NCI-H146 treated with DMSO at 0.1 percent for 48 hours (cell line): ENCODE results near the gene GPD2.
A peak's percentile ranks its signal among the peaks of the same experiment; 100 is the strongest.
"Not testable (repeated sequence)": the region's sequence is repeated elsewhere in the genome, so short reads cannot be mapped to it uniquely, and the experiment has no call there.

Experiments
- DNase-seq: peaks from one replicate; lab custom pipeline; 2025; ENCODE audit not compliant: unreplicated experiment; lab: John Stamatoyannopoulos, UW

GPD2 gene

GRCh38 chr2:156522864-156523440, 86.8 kb downstream of the GPD2 start:
- no peak for DNase-seq

DNA sequence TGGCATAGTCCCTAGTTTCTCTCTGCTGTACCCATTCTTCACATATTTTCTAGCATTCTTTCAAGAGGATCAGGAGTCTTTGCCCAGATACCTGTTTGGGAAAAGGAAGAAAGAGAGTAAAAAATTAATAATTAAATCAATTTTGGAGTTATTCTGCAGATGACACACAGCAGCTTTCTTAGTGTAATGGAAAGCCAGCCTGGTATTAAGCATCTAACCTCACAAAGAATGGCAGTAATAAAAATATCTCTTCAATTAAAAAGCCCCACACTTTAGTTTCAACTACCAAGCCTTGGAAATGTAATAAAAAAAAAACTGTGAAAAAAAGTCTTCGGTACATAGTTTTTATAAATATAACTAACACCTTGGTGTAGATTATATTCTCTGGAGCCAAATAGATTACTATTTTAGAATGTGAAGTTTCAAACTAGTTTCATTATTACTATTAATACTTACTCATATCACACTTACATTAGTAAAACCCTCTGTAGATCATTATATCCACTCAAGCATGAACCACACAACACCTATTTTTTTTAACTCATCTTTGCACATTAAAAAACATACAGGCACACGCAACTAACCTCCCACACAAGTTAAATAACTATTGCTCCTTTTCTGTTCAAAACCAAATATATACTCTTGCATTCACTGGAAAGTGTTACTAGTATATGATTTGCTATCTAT, 90.9 kb downstream of the GPD2 start:
- no peak for DNase-seq

GRCh38 chr2:156528583-156528982, 92.4 kb downstream of the GPD2 start:
- DNase-seq, result not testable (repeated sequence)

DNA sequence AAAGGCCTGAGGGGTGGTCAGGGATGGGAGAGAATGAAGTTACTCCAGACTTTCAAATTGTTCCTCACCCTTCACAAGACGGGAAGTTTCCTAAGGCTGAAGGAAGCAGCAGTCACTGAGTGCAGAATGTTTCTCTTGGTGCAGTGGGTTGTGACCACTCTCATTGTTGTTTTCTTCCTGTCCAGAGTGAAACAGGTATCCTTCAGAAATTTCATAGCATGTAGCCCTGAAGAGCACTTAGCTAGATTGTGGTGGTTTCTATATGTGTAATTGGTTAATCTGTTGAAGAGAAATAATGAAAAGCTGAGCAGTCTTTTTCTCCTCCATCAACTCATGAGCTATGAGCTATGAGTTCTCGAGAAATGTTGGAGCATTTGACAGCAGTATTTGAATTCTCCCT, 96.8 kb downstream of the GPD2 start:
- no peak for DNase-seq

DNA sequence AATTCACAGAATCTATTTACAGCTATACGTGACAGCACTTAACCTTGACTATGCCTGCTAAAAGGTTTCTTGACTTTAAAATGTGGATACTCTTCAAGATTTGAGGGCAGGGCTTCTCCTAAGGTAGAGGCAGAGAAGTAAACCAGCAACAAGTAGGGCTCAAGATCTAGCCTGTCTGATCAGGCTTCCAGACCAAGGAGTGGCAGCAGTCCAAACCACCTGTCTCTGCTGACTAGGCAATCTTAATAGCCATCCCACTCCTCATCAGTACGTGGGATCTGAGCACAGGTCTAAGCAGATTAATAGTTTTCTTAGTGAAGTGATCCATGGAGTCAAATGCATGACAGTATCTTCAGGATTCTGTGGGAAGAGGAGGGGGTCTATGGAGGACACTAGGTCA, 100.4 kb downstream of the GPD2 start:
- DNase-seq, result no peak

DNA sequence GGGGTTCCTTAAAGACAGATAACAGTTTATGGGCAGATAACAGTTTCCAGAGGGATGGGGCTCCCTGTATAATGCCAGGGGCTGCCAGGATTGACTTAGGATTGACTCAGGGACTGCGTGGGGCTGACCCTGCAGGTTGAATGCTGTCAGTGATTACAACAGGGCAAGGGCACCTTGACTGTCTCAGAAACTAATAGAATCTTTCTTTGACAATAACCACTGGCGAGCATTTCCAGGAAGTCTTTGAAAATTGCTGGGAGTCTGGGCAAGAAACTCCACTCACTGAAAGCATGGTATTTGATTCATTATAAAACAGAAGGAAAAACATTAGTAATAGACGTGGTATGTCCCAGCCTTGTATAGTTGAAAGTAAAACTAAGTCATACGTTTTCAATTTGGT, 101.0 kb downstream of the GPD2 start:
- no peak for DNase-seq

- no peak for DNase-seq
Observed at GRCh38 chr2:156538083-156538504, 101.9 kb downstream of the GPD2 start.

GRCh38 chr2:156539086-156539860, 103.1 kb downstream of the GPD2 start:
- DNase-seq, result no peak

GRCh38 chr2:156540706-156541105, 104.5 kb downstream of the GPD2 start:
- no peak for DNase-seq

DNA sequence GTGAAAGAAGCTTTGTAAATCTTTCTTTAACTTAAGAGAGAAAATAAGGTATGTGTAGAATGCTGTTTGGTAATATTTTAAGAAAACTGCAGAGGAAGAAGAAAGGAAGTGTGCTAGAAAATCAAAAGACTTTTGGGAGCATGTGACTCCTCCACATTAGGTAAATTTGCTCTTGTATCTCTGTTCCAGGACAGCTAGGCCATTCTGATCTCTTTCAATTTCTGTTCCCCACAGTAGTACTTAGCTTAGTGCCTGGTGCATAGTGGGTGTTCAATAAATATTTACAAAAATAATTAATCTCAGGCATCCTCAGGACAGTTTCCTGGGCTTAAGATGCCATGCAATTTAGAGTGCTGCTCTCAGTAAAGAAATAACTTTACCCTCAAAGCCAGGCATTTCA, 105.0 kb downstream of the GPD2 start:
- DNase-seq, result no peak

GRCh38 chr2:156541706-156542105, 105.5 kb downstream of the GPD2 start:
- DNase-seq, result no peak

DNA sequence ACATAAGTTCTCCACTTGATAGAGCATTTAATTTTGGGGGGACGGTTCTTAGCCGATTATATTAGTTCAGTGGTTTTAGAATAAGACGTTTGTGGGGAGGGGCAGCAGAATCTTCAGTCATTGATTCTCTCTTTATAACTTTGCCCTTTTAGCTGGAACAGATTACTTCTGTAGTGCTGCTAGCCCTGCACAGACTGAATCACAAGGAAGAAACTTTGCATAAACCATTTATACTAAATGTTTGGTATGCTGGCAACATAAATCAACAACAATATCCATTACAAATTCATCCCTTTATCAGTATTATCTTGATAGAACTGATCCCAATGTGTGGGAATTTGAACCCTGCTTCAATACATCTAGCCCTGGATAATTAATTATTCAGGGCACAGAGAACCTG, 112.2 kb downstream of the GPD2 start:
- DNase-seq, result no peak

GRCh38 chr2:156553714-156554442, 117.7 kb downstream of the GPD2 start:
- no peak for DNase-seq

DNA sequence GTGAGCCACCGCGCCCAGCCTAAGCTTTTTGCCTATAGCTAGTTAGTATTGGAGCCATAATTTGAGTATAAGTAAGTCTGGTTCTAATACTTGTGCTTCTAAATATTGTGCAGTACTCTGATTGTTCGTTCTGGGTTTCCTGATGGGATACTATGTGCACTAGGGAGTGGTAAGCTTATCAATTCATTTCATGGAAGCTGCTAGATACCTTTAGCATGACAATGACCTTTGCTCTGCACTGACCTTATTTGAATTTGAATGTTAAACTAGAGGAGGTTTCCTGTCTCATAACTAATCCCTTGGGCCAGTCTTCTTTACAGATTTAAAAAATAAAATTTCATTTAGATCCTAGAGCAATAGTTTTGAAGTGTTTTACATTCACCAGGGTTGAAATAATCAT, 125.1 kb downstream of the GPD2 start:
- no peak for DNase-seq

GRCh38 chr2:156562124-156562523, 125.9 kb downstream of the GPD2 start:
- DNase-seq, result peak; percentile 76

GRCh38 chr2:156563994-156564753, 128.0 kb downstream of the GPD2 start:
- DNase-seq, result no peak

- DNase-seq, result no peak
Observed at GRCh38 chr2:156565066-156565710, 129.0 kb downstream of the GPD2 start.

DNA sequence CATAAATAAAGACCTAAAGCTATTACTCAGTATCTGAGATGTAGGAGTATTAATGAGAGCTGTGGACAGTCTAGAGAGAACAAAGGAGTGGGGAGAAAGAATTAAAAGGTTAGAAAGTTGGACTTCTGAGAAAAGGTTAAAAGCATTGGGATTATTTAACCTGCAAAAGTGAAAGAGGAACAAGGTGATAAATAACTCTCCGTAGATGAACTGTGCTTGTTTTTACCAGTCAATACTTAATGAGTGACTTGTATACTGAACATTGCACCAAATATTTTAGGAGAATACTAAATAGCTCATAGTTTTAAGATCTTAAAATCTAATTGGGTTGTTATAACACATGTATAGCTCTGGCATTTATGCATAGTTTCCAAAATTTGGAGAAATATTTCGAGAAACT, 137.5 kb downstream of the GPD2 start:
- no peak for DNase-seq

- DNase-seq, result no peak
Observed at GRCh38 chr2:156574112-156574511, 137.9 kb downstream of the GPD2 start.

GRCh38 chr2:156576005-156576404, 139.8 kb downstream of the GPD2 start:
- no peak for DNase-seq
